AG04450 (cell line): Measurements from ENCODE around the gene GADD45B. TPM values are rescaled to one million over a fixed set of nuclear protein-coding genes. Genes with fewer than 3 reads are reported as not detected.
"Not testable (repeated sequence)": the region's sequence is repeated elsewhere in the genome, so short reads cannot be mapped to it uniquely, and the experiment has no call there.

Experiments
- CTCF ChIA-PET: fragments of 300-600, 350-600 bp; formaldehyde crosslinking; extraction: SDS; loops from one replicate; lab custom pipeline; 2022; ENCODE audit warnings: antibody characterized with exemption, inconsistent platforms; lab: Charles Lee
- POLR2A ChIA-PET: fragments of 350-600 bp; formaldehyde crosslinking; extraction: SDS; loops from one replicate; lab custom pipeline; 2021; ENCODE audit warnings: antibody characterized with exemption, inconsistent platforms; lab: Yijun Ruan, JAX
- DNase-seq: peaks from one replicate; pipeline ENCODE4 v3.0.0-alpha.2; 2011; ENCODE audit warnings: low read depth, low spot score
- H3K27ac ChIP-seq: one replicate; pipeline ENCODE4 v1.5.1; 2012; ENCODE audit warnings: low read depth, low read length, control low read depth
- H3K27me3 ChIP-seq: one replicate; pipeline ENCODE4 v1.6.0; 2012; ENCODE audit warnings: low read length; ENCODE audit not compliant: control insufficient read depth, insufficient read depth
- H3K4me3 ChIP-seq: 2 replicates; pipeline ENCODE4 v1.5.1; 2011; ENCODE audit warnings: mild to moderate bottlenecking, low read depth, low read length, control low read depth
- H3K9me3 ChIP-seq: 2 replicates; pipeline ENCODE4 v1.5.1; 2012; ENCODE audit warnings: low read length; ENCODE audit not compliant: control insufficient read depth, insufficient read depth
- CTCF ChIP-seq: IDR thresholded peaks from 2 replicates; pipeline ENCODE4 v1.5.1; 2011; ENCODE audit warnings: low read depth, low read length, control low read depth, inconsistent platforms
- polyA plus RNA-seq: library from polyadenylated mRNA; depleted of rRNA; stranded (reverse); fragments of >200 nt; gene quantifications from 2 replicates; pipeline ENCODE4 v1.2.3, GENCODE V29; 2011

GADD45B gene
- polyA plus RNA-seq, 1 experiment = 18.5 TPM

GRCh38 chr19:2457394-2458037, 18.4 kb upstream of the GADD45B start:
- Histone ChIP-seq H3K9me3 (no peaks in the 10 kb centered on the region; the same call in 1 of the 2 replicates), H3K4me3 (peak overlapping the region; percentile 53), H3K27ac (no peak overlapping the region), H3K27me3 (no peaks in the 10 kb centered on the region)
- POLR2A ChIA-PET = interaction anchor here (0.7 to 3.8 kb wide), 5 partner anchors 8 to 154 kb away, joined by 5 to 46 read pairs (median 7); partner anchors contain the start of genes GADD45B and TIMM13
- no peak for TF ChIP-seq CTCF
- CTCF ChIA-PET = interaction anchor here (0.6 to 1.7 kb wide), 3 partner anchors 14 to 180 kb away, joined by 3 to 4 read pairs (median 4); no protein-coding TSS in a partner anchor
- DNase-seq = no peak

- ChIA-PET CTCF (interaction anchor here (0.6 to 1.7 kb wide), 2 partner anchors 179 to 303 kb away, joined by 3 to 4 read pairs; no protein-coding TSS in a partner anchor), POLR2A (interaction anchor here (0.7 to 3.8 kb wide), 3 partner anchors 7 to 21 kb away, joined by 7 to 46 read pairs (median 9); partner anchors contain the start of gene GADD45B)
- no peak for TF ChIP-seq CTCF
- Histone ChIP-seq H3K27ac (no peak overlapping the region), H3K27me3 (no peaks in the 10 kb centered on the region), H3K4me3 (no peak overlapping the region), H3K9me3 (no peaks in the 10 kb centered on the region; the same call in 1 of the 2 replicates)
- DNase-seq = no peak
Measured at GRCh38 chr19:2458054-2458453, 17.9 kb upstream of the GADD45B start.

- H3K9me3 ChIP-seq, DNase-seq, H3K4me3 ChIP-seq, H3K27me3 ChIP-seq, CTCF ChIA-PET, H3K27ac ChIP-seq, POLR2A ChIA-PET: not testable (repeated sequence)
Measured at GRCh38 chr19:2458776-2459175, 17.2 kb upstream of the GADD45B start.

- no peak for TF ChIP-seq CTCF
- Histone ChIP-seq H3K9me3 (no peaks in the 10 kb centered on the region; the same call in 1 of the 2 replicates), H3K27ac (no peak overlapping the region), H3K27me3 (no peaks in the 10 kb centered on the region), H3K4me3 (no peak overlapping the region)
- no peak for DNase-seq
- ChIA-PET POLR2A (interaction anchor here (3.5 kb wide), 1 partner anchor 17 kb away, joined by 38 read pairs; the partner anchor contains the start of gene GADD45B), CTCF (no interaction called here)
Measured at GRCh38 chr19:2460245-2460644, 15.7 kb upstream of the GADD45B start.

- DNase-seq = no peak
- H3K9me3 ChIP-seq = no peaks in the 10 kb centered on the region; the same call in 1 of the 2 replicates
- no peak overlapping the region for H3K27ac ChIP-seq
- peak overlapping the region; percentile 73 for H3K4me3 ChIP-seq
- ChIA-PET POLR2A (interaction anchor here (0.6 to 3.5 kb wide), 2 partner anchors 15 to 81 kb away, joined by 4 to 38 read pairs; partner anchors contain the start of gene GADD45B), CTCF (interaction anchor here (0.7 to 1.7 kb wide), 2 partner anchors 126 to 149 kb away, joined by 5 to 12 read pairs; no protein-coding TSS in a partner anchor)
- no peaks in the 10 kb centered on the region for H3K27me3 ChIP-seq
- peak; percentile 25 for TF ChIP-seq CTCF
Measured at GRCh38 chr19:2461751-2462634, 13.9 kb upstream of the GADD45B start.
